Measurements from ENCODE around the gene TM9SF4.
"Not testable (repeated sequence)": the region's sequence is repeated elsewhere in the genome, so short reads cannot be mapped to it uniquely, and the experiment has no call there.

The TM9SF4 gene

DNA sequence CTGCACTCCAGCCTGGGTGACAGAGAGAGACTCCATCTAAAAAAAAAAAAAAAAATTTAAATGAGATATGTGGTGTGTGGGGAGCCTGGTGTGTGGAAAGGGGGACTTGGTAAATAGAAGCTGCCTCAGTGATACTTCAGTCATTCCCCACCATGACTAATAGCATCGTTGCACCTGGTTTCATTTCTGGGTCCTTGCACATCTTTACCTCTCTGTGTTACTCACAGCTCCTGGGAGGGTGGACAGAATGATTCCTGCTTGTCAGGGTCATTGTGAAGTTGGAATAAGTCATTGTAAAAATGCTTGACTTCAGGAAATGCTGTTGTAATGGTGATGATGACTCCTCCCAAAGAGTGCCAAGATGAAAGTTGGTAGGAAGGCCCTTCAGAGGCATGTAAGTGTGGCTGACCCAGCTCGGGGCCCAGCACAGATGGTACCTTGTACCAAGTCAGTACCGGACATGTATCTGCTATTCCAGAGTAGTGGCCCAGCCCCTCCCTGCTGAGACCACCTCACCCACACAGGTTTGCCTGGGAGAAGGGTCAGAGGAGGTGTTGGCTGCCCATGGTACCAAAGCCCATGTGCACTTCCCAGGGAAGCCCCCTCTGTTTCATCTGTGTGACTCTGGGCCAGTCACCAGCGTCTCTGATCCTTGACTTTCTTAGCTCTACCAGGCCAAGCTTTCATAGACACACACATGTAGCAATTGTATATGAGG lies 49.6 kb downstream of the TM9SF4 start:
- no peak for DNase-seq

DNA sequence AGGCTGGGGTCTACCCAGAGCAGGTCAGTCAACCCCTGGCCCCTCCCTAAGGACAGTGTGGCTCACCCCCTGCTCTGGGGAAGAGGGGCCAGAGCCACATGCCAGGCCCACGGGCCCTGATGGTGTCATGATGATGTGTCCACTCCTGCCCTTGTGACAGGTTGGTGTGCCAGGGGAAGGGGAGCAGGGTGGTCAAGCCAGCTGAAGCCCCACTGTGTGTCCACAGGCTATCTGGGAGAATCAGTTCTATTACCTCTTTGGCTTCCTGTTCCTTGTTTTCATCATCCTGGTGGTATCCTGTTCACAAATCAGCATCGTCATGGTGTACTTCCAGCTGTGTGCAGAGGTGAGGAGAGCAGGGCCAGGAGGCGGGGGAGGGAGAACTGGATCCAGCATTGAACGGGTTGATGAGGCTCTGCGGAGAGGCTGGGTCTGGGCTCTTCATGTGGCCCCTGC lies 50.3 kb downstream of the TM9SF4 start:
- DNase-seq, result no peak

DNA sequence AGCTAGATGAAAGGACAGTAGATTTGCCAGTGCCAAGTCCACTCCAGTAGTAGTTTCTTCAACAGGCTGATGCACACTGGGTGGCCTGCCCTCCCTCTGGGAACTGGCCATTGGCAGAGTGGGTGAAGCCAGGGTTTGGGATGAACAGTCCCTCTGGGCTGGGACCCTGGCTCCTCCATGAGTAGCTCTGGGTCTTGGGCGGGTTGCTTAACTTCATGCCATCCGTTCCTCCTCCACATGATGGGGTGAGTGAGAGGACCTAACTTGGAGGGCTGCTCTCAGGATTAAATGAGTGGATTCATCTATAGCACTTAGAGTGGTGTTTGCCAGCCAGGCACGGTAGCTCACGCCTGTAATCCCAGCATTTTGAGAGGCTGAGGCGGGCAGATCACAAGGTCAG lies 50.8 kb downstream of the TM9SF4 start:
- no peak for DNase-seq

DNA sequence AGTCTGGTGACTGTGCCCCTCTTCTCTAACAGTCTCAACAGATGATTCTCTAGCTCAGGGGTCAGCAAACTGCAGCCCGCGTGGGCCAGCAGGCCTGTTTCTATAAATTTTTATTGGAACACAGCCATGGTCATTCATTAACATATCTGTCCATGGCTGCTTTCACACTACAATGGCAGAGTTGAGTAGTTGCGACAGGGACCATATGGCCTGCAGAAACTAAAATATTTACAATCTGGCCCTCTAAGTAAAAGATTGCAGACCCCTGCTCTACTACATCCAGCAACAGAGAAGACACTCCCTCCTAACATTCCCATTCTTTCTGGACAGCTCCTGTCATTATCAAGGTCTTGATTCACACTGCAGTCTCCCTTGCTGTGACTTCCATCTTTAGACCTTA lies 52.8 kb downstream of the TM9SF4 start:
- no peak for DNase-seq

DNA sequence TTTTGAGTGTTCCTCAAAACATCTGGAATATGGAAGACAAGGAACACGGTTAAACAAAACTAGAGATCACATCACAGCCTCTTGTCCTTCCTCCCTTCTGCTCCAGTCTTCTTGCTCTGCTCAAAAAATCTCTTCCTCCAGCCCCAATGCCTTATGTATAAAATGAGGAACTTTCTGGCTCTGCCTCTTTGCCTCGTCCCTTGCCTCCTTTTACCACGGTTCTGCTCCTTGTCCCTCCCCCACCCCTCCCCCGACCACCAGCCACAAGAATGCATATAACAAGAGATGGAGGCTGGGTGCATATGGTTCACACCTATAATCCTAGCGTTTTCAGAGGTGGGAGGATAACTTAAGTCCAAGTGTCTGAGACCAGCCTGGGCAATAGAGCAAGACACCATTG lies 54.4 kb downstream of the TM9SF4 start:
- DNase-seq, result no peak

DNA sequence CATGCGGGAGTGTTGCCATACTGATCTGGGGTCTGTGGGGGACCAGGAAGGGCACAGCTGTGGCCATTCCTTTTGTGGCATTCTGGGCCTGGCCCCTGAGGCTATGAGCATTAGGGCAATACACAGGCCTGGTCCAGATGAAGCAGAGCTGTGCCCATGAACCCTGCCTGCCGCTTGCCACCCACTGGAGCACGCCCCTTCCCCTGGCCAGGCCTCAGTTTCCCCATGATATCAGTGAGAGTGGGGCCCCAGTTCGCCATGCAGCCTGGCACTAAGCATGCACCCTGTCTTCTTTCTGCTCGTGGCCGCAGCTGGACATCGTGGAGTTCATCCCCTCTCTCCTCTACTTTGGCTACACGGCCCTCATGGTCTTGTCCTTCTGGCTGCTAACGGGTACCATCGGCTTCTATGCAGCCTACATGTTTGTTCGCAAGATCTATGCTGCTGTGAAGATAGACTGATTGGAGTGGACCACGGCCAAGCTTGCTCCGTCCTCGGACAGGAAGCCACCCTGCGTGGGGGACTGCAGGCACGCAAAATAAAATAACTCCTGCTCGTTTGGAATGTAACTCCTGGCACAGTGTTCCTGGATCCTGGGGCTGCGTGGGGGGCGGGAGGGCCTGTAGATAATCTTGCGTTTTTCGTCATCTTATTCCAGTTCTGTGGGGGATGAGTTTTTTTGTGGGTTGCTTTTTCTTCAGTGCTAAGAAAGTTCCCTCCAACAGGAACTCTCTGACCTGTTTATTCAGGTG lies 55.6 kb downstream of the TM9SF4 start:
- DNase-seq, result no peak

DNA sequence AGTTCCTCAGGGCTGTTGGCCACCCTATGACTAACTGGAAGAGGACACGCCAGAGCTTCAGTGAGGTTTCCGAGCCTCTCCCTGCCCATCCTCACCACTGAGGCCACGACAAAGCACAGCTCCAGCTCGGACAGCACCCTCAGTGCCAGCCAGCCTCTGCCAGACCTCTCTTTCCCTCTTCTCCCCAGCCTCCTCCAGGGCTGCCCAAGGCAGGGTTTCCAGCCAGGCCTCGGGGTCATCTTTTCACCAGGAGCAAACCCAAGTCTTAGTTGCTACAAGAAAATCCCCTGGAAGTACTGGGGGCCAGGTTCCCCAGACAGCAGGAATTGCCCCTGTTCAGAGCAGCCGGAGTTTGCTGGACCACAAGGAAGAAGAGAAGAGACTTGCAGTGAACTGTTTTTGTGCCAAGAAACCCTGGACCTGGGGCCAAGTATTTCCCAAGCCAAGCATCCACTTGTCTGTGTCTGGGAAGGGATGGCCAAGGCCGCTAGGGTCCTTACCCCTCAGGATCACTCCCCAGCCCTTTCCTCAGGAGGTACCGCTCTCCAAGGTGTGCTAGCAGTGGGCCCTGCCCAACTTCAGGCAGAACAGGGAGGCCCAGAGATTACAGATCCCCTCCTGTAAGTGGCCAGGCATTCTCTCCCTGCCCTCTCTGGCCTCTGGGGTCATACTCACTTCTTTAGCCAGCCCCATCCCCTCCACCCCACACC lies 56.5 kb downstream of the TM9SF4 start:
- no peak for DNase-seq

DNA sequence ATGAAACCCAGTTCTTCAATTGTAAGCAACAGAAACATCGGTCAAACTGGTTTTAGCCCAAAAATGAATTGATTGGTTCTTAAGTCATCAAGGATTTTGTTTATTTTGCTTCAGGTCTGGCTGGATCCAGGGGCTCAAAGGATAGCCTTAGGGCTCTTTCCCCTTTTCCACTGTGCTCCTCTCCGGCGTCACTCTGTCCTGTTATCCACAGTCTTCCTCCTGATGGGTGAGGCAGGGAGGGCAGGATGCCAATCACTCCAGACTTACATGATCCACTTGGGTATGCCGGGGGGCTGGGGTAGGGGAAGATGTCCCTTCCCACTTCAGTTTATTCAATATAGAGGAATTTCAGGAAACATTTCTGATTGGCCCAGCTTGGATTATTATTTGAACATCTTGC lies 58.0 kb downstream of the TM9SF4 start:
- DNase-seq, result no peak

DNA sequence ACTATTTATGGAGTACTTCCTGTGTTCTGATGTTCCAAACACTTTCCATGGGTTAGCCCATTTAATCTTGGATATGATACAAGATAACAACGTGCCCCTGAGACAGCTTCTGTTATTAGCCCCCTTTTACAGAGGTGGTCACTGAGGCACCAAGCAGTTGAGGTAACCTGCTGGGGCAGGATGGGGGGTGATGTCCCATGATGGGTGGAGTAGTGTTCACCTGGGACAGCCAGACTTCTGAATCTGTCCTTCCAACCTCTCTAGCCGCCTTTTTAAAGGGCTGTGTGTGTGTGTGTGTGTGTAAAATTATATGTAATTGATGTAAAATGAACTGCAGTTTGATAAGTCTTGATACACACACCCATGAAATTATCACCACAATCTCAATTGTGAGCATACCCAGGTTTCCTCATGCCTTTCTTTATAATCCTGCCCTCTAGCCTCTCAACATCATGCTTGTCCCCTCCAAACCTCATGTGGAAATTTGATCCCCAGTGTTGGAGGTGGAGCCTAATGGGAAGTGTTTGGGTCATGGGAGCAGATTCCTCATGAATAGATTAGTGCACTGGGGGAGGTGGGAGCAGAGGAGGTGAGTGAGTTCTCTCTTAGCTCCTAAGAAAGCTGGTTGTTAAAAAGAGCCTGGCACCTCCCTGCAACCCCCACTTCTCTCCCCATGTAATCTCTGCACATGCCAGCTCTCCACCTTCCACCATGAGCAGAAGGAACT lies 58.8 kb downstream of the TM9SF4 start:
- no peak for DNase-seq

DNA sequence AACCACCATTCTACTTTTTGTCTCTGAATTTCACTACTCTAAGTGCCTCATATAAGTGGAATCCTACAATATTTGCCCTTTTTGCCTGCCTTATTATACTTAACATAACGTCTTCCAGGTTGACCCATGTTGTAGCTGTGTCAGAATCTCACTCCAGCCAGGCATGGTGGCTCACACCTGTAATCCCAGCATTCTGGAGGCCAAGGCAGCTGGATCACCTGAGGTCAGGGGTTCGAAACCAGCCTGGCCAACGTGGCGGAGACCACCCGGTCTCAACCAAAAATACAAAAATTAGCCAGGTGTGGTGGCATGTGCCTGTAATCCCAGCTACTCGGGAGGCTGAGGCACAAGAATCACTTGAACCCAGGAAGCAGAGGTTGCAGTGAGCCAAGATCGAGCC lies 68.2 kb downstream of the TM9SF4 start:
- not testable (repeated sequence) for DNase-seq

DNA sequence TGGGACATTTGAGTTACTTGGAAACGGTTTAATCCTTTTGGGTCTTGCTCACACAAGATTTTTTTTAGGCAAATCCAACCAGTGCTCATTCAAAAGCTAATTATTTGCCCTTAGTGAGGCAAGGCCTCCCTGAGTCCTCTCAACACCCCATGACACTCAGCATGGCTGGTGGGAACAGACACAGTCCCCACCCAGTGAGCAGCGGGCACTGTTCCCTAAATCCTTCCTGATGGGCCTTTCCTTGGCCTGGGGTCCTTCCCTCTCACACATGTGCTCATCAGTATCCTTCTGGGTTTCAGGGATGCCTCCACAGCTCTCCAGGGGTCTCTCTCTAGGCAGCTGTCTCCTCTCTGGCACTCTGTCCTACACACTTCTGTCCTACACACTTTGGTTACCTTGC lies 70.0 kb downstream of the TM9SF4 start:
- DNase-seq, result no peak

DNA sequence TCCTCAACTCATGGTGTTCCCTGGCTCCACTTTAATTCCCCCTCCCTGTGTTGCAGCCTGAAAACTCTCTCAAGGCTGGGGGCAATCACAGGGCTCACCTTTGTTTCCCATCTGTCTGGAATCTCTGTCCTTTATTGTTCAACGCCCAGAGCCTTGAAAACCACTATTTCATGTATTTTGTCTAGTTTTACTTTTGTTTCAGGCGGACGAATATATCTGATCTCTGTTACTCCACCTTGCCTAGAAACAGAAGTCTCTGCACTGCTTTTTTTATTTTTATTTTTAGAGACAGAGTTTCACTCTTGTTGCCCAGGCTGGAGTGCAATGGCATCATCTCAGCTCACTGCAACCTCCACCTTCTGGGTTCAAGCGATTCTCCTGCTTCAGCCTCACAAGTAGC lies 70.4 kb downstream of the TM9SF4 start:
- DNase-seq, result no peak

DNA sequence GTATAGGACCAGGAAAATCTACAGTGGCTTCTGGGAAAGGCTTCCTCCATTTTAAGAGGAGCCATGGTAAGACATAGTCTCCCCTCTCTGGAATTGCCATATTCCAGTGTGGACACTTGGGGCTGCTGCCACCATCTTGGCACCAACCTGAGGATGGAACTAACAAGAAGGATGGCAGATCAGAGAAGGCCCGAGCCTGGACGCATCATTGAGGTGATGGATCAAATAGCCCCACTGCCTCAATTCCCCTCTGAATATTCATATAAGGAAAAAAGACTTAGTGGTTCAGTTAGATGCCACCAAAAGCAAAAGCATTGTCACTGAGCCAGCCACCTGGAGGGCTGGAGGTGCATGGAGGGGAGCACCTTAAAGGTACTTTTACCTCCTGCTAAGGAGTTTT lies 72.1 kb downstream of the TM9SF4 start:
- no peak for DNase-seq

DNA sequence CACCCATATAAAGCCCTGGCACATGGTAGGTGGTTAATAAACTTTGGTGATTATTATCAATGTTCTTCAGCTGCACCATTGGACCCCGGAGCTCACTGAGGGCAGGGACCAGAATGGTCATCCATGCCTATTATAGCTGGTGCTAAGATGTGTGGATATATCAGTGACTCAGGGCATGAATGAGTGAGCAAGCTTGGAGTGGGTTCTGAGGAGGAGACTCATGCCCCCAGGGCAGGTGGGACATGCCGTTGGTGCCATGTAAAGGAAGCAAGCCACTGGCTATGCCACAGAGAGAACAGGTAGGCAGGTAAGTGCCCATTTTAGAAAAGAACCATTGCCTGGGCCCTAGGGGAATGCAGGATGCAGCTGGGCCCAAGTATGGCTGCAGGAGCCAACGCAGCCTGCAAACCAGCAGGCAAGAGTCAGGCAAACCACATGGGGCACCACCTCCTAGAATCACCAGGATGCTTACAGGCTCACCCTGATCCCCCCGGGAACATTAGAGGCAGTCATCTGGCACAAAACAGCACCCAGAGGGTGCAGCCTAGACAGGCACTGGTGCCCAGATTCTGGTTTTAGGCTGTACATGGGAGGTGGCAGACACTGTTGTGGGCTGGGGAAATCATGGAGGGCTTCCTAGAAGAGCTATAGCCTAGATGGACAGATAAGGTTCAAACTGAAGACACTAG lies 74.6 kb downstream of the TM9SF4 start:
- DNase-seq, result no peak

DNA sequence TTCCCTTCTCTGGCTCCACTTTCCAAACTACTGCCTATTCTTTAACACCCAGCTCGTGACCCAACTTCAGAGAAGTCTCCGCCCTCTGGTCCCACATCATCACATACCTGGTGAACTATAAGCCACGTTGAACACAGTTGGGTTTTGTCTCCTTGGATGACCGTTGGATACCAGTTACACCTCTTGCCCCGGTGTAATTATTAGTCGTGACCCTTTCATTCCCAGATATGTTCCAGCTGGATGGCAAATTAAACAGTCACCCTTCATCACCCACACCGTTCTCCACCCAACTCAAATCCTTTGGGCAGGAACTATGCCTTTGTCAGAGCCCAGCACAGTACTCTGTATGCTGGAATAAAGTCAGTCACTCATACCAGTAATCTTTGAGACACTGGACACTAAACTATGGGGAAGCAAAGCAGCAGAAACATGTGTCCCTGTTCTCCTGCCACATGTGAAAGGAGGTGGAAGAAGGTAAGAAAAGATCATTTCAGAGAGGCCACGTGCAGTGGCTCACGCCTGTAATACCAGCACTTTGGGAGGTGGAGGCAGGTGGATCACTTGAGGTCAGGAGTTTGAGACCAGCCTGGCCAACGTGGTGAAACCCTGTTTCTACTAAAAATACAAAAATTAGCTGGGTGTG lies 75.6 kb downstream of the TM9SF4 start:
- no peak for DNase-seq

DNA sequence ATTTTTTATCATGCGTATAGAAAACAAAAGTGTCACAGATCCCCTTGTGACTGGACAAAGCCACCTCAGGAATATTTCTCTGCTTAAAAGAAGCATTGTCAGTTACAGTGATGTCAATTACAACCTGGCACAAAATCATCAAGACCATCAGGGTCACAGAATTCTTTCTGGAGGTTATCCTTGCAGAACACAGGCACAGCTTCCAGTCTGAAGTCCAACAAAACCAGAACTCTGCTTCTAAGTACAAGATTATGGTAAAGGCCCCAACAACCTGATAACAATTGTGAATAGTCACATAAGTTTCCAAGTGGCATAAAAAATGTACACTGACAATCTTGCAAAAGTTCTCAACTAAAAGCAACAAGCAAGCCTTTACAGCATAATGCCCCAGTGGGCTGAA lies 77.0 kb downstream of the TM9SF4 start:
- no peak for DNase-seq

DNA sequence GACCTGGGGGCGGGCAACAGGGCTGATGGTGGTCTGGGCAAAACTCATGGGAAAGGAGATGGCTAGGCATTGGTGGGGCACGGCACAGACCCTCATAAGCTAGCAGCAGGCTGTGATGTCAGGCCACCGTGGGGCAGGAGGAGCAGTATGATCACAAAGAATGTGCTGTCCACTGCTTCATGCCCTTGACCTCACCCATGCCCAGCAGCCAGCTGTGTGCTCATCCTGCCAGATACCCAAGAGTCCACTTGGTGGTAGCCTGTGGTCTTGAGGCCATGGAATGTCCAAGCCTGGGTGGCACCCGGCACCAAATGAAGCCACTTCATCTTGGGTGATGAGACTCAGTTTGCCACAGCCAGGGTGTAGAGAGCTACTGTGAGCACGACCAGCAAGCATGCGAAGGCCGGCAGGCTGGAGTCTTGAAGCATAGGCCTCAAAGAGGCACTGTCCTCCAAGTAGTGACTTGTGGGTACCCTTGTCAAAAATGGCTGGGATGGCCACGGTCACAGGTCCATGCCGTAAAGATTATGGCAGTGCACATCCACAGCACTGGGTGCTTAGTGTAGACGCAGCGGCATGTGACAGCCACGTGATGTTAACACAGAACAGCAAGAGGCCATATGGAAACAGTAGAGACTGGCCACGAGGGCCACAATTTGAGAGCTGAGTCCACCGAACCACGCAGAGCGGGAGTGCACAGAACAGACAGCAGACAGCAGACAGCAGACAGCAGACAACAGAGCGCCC lies 79.0 kb downstream of the TM9SF4 start:
- DNase-seq, result no peak

DNA sequence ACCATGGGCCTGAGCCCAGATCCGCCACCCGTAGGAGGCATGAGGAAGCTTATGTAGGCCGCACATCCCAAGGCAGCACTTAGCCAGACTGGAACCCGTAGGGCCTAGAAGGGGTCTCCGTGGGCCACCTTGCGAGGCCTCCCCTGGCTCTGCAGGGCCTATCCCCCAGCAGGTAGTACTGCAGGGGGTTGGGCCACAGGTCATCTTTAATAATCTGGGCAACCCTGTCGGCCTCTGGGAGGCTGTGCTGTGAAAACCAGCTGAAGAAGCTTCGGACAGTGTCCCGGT lies 79.6 kb downstream of the TM9SF4 start:
- DNase-seq, result no peak

DNA sequence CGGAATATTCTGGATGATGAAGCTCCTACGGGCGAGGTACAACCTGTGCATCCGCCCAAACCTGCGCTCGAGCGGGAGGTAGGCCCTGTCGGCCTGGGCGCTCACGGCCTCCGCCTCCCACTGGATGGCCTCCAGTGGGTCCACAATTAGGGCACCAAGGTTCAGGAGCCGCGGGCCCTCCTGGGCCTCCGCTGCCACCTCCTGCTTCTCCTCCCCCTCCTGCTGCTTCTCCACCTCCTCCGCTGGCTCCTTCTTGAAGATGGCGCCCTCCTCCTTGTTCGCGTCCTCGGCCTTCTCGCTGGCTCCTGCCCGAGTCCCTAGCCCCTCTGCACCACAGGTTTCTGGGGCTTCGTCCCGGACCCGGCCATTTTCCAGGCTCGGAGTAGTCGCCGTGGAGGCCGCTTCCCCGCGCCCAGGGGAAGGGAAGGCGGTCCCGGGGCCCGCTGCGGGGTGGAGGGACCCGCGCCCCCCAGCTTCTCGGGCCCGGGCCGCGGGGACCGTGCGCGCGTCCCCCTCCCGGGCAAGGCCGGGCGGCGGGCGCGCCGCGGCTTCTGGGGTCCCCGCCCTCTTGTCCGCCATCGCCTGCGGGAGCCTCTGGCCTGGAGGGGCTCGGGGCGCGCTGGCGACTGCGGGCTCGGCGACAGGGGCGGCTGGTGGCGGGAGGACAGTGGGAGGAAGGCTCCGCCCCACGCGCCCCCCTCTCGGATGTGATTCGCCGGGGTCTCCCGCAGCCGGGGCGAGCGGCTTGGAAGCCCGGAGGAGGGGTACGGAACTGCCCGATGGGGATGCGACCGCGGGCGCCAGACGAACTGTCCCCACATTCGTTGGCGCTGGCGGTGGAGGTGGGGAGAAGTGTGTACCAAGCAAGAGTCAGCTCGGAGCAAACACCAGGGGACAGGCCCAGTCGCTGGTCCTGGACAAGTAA lies 80.4 kb downstream of the TM9SF4 start:
- DNase-seq, result peak; percentile 30

DNA sequence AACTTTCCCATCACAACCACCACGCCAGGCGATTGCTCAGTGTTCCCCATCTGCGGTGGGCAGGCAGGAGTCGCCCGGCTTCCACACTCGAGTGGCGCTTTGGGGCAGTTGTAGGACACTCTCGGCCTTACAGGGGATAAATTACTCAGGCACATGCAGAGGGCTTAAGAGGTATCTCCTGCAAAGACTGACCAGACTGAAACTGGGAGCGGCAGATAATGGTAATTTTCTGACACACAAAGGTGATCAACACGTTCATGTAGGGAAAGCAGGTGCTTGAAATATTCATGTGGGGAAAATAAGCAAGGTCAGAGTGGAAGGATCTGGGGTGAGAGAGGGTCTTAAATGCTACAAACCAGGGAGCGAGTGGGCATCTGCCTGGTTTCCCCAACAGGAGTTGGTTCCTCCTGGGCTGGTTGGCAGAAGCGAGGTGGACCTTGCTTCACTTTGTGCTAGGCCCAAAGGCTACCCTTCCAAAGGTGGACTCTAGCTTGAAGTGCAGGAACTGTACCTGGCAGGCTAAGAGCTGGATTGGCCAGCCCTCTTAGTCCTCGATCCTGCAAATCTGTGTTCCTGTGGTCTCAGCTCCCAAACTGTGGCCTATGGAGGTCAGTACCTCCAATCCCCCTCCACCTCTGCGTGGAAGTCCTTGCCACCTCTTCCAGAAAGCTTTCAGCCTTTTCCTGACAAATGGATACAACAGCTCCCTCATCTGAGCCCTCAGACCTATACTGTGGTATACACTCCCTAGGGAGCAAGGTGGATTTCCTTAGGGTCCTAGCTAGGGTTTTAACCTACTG lies 81.3 kb downstream of the TM9SF4 start:
- no peak for DNase-seq

All from stimulated activated naive CD4-positive, alpha-beta T cell treated with Interleukin-2 at 50 U/mL for 16 hours (primary cell).